HG03457 (cell line): ENCODE results near the gene HRH3.

Experiments
- ATAC-seq: cut with Tn5 transposase; IDR thresholded peaks from one replicate; pipeline ENCODE4 v1.9.1; 2021; ENCODE audit warnings: moderate number of reproducible peaks; ENCODE audit not compliant: unreplicated experiment

Gene HRH3

GRCh38 chr20:62201173-62202082 is 18.6 kb downstream of the HRH3 start:
- no peak for ATAC-seq

DNA sequence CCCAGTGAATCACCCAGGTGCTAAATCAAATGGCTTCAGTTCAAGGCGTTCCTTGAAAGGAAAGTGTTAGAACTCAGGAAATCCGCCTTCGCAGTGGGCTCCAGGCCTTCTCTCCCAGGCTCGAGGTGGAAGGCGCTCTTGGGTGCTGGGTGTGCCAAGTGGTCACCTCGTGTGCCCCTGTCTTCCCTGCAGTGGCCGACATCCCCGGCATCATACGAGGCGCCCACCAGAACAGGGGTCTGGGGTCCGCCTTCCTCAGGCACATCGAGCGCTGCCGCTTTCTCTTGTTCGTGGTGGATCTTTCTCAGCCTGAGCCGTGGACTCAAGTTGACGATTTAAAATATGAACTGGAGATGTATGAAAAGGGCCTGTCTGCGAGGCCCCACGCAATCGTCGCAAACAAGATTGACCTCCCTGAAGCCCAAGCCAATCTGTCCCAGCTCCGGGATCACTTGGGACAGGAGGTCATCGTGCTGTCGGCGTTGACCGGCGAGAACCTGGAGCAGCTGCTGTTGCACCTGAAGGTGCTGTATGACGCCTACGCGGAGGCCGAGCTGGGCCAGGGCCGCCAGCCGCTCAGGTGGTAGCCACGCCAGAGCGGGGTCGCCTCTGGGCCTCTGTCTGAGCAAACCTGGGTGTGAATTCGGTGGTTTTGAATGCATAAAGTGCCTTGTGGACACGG is 19.4 kb downstream of the HRH3 start:
- no peak for ATAC-seq

DNA sequence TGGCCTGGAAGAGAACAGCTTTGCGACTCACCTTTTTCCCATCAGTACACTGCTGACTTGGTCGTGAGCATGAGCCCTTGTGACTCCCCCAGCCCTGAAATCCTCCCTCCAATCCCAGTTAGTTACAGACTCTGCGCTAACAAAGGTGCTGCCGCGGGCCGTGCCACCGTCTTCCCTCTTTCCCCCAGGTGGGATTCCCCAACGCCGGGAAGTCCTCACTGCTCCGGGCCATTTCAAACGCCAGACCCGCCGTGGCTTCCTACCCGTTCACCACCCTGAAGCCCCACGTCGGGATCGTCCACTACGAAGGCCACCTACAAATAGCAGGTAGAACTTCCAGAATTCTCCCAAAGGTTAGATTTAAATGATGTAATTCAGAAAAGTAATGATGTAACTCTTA is 21.1 kb downstream of the HRH3 start:
- ATAC-seq = no peak

- no peak for ATAC-seq
These were observed 21.6 kb downstream of the HRH3 start for GRCh38 chr20:62198496-62198895.

DNA sequence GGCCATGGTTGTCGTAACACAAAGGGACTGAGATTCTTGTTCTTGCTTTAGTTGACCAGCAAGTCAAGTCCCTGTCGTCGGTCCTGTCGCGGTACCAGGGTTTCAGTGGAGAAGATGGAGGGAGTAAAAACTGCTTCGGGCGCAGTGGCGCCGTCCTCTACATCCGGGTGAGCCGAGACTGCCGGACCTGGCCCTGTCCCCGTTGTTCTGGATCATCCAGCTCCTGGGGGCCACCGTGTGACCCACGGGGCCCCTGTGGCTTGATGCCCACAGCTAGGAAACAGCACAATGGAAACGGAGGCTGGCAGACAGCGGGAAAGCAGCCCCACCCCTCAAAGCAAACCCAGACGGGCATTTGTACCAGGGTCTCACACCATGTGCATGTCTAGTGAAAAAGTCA is 22.3 kb downstream of the HRH3 start:
- ATAC-seq = no peak

DNA sequence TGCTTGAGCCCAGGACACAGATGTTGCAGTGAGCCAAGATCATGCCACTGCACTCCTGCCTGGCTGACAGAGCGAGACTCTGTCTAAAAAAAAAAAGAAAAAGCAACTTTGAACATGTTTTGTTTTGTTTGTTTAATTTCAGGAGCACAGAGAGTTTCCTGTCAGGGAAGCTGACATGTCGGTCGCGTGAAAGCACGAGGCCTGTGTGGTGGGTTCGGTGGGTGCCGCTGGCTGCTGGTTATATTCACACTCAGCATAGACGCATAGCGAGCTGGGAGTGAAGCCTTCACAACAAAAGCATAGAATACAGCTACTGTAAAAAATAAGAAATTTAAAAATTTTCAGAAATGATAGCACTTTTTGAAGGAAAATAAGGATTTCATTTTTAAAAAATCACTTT is 22.8 kb downstream of the HRH3 start:
- no peak for ATAC-seq

DNA sequence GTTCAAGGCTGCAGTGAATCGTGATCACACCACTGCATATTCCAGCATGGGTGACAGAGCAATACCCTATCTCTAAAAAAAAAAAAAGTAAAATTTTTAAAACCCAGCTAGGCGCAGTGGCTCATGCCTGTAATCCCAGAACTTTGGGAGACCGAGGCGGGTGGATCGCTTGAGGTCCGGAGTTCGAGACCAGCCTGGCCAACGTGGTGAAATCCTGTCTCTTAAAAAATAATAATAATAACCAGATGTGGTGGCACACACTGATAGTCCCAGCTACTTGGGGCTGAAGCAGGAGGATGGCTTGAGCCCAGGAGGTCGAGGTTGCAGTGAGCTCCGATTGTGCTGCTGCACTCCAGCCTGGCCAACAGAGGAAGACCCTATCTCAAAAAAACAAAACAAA is 23.8 kb downstream of the HRH3 start:
- ATAC-seq = no peak

GRCh38 chr20:62195736-62196135 is 24.3 kb downstream of the HRH3 start:
- no peak for ATAC-seq

DNA sequence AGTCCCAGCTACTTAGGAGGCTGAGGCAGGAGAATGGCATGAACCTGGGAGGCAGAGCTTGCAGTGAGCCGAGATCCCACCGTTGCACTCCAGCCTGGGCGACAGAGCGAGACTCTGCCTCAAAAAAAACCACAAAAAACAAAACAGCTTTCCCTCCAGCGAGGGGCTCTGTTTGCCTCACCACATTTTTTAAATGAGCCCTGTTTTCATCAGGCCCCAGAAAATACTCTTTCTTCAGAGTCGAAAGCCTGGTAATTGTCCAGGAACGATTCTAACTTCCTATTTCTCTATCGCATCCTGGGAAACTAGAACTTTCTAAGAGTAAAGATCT is 25.0 kb downstream of the HRH3 start:
- ATAC-seq = no peak

- no peak for ATAC-seq
These were observed 26.7 kb downstream of the HRH3 start for GRCh38 chr20:62193079-62194025.

GRCh38 chr20:62192635-62193034 is 27.4 kb downstream of the HRH3 start:
- no peak for ATAC-seq

DNA sequence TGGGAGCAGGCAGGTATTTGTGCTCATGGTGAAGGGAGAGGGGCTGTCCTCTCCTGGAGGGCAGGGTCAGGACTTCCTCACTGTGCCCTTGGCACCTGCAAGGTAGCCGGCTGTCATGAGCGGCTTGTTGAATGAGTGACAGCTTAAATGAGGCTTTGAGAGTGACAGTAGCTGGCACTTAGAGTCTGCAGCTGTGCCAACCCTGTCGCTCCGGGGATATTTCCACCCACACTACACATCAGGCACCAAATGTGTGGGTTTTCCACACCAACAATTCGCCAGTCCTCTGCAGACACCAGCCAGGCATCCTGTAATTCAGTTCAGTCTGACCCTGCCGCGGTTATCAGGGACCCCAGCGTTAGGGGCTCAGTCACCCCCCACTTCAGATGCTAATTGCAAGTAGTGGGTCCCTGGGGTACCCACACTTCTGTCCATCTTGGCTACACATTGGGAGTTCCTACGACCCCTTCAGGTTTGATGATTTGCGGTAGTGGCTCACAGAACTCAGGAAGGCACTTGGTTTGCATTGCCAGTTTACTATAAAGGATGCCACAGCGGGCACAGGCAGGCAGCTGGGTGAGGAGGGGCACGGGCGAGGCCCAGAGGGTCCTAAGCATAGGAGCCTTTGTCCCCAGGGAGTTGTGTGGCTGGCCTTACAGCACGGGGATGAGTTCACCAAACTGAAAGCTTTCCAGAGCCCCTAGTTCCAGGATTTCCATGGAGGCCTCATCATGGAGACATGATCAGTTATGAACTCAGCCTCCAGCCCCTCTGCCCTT is 28.1 kb downstream of the HRH3 start:
- no peak for ATAC-seq

- ATAC-seq = no peak
These were observed 29.3 kb downstream of the HRH3 start for GRCh38 chr20:62190639-62191411.

DNA sequence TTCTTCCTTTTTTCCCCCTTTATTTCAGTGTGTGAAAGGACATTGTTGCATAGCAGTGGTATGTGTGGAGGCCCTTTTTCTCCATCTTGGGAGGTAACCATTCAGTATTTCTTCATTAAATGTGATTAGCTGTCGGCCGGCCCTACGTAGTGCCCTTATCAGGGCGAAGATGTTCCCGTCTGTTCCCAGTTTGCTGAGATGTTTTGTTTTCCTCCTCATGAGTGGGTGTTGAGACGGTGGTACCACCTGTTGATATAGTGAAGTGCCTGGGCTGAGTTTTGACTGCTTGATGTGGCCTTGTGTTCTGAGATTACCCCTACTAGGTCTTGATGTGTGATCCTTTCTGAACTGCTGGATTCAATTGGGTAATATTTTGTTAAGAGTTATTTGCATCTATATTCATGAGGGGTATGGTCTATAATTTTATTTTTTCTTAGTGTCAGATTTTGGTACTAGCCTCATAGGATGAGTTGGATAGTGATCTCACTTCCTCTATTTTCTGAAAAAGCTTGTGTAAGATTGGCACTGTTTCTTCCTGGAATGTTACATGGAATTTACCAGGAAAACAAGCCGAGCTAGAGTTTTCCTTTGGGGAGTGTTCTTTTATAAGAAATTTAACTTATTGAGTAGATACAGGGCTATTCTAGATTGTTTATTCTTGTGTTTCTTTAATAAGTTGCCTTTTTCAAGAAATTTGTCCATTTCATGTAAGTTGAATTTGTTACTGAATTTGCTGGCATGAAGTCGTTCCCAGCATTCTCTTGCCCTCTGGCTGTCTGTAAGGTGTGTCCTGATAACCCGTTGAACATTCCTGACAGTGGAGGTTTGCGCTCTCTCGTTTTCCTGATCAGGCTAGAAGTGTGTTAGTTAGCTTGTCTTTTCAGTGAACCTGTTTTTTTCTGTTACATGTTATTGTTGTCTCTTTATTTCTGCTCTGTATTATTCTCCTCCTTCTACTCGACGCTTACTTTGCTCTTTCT is 32.9 kb downstream of the HRH3 start:
- ATAC-seq = no peak

DNA sequence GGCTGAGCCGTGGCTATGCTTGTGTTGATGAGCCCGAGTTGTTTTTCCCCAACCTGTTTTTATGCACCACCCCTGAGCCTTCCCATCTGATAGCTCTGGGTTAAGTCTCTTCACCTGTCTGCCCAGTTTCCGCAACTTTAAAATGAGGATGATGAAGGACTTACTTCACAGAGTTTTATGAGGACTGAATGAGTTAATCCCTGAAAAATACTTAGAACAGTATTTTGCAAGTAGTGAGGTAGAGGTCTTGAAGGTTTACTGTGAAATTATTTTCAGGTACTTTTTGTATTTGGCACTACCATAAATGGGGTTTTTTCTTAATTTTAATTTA is 34.0 kb downstream of the HRH3 start:
- ATAC-seq = no peak

DNA sequence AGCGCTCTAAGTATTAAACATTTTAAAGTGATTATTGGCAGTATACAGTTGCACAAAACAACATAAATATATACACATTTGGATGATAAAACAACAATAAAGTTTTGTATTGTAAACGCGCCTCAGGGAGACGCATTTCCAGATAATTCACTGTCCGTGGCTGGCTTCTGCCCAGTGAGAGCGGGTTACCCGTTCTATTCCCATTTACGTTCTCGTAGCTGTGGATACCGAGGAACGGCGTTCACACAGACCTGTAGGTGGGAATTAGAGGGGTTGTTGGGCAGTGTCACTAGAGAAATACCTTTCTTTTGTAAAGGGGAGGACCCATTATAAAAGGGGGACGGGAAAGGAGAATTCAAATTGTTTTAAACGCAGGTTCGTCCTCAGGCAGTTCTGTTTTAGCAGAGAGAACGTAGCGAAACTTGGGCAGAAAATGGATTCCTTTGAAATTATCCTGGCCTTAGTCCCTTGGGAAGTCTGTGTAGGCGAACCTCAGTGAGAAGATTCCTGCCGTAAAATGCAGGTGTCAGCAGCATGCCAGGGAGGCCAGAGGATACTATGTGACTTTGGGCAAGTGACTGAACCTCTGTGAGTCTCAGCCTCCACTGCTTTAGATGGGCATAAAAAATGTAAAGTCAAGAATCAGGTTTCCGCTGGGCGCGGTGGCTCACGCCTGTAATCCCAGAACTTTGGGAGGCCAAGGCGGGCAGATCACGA is 36.5 kb downstream of the HRH3 start:
- no peak for ATAC-seq

- ATAC-seq = peak; percentile 89
These were observed 37.3 kb downstream of the HRH3 start, which contains the start of gene MTG2 for GRCh38 chr20:62182469-62183425. MTG2 (plus strand) TSS chr20:62183028; CDS start chr20:62193421, 10,393 bp downstream.
